DOHH2 (cell line): ENCODE measurements around the gene LILRA2.

ENCODE experiments used
- H3F3A ChIP-seq: fragments of 200-600 bp; sonication (generic), shearing (Covaris generic); 2 replicates; pipeline ENCODE4 v1.6.0; 2016; ENCODE audit warnings: antibody characterized with exemption, mild to moderate bottlenecking; ENCODE audit not compliant: control insufficient read depth, insufficient read depth
- H3K27ac ChIP-seq: fragments of 200-600 bp; sonication (generic); 2 replicates; pipeline ENCODE4 v1.5.1; 2014; ENCODE audit warnings: low read depth, mild to moderate bottlenecking, low read length, moderate library complexity
- H3K27me3 ChIP-seq: fragments of 200-600 bp; sonication (generic); 2 replicates; pipeline ENCODE4 v1.6.1; 2014; ENCODE audit warnings: mild to moderate bottlenecking, low read length, mixed read lengths; ENCODE audit not compliant: control insufficient read depth
- H3K36me3 ChIP-seq: fragments of 200-600 bp; sonication (generic); 2 replicates; pipeline ENCODE4 v1.6.1; 2014; ENCODE audit warnings: mild to moderate bottlenecking, low read length, moderate library complexity, mixed read lengths; ENCODE audit not compliant: control insufficient read depth
- H3K4me1 ChIP-seq: fragments of 200-600 bp; sonication (generic); 2 replicates; pipeline ENCODE4 v1.6.1; 2014; ENCODE audit warnings: mild to moderate bottlenecking, low read length, mixed read lengths; ENCODE audit not compliant: control insufficient read depth
- H3K4me2 ChIP-seq: fragments of 200-600 bp; sonication (generic); 2 replicates; pipeline ENCODE4 v1.6.0; 2014; ENCODE audit warnings: mild to moderate bottlenecking, low read length, moderate library complexity
- H3K4me3 ChIP-seq: fragments of 200-600 bp; sonication (generic); 2 replicates; pipeline ENCODE4 v1.5.1; 2014; ENCODE audit warnings: mild to moderate bottlenecking, low read length, mixed read lengths
- H3K79me2 ChIP-seq: fragments of 200-600 bp; sonication (generic); 2 replicates; pipeline ENCODE4 v1.6.1; 2014; ENCODE audit warnings: mild to moderate bottlenecking, low read length, mixed read lengths; ENCODE audit not compliant: control insufficient read depth
- H3K9me2 ChIP-seq: fragments of 200-600 bp; sonication (generic); replicated peaks from 2 replicates; pipeline ENCODE4 v1.6.1; 2014; ENCODE audit warnings: mild to moderate bottlenecking, low read length, mixed read lengths; ENCODE audit not compliant: control insufficient read depth
- H3K9me3 ChIP-seq: fragments of 200-600 bp; sonication (generic); 2 replicates; pipeline ENCODE4 v1.6.1; 2014; ENCODE audit warnings: antibody characterized with exemption, low read length, mixed read lengths; ENCODE audit not compliant: control insufficient read depth, insufficient read depth
- H4K20me1 ChIP-seq: fragments of 200-600 bp; sonication (generic); 2 replicates; pipeline ENCODE4 v1.6.0; 2014; ENCODE audit warnings: low read depth, mild to moderate bottlenecking, antibody characterized with exemption, low read length, moderate library complexity; ENCODE audit not compliant: control insufficient read depth, insufficient read depth
- EZH2phosphoT487 ChIP-seq: fragments of 200-600 bp; sonication (generic); IDR thresholded peaks from 2 replicates; pipeline ENCODE4 v1.6.1; 2017; ENCODE audit warnings: borderline replicate concordance, mild to moderate bottlenecking, antibody characterized with exemption, low read length, moderate library complexity, mixed read lengths
- TF ChIP-seq, protein P1 (sequence below): fragments of 200-600 bp; sonication (generic); IDR thresholded peaks from one replicate; pipeline ENCODE4 v1.5.1; 2014; ENCODE audit warnings: antibody characterized with exemption, mild to moderate bottlenecking, low read depth, low read length; ENCODE audit not compliant: poor library complexity, severe bottlenecking

The LILRA2 gene

DNA sequence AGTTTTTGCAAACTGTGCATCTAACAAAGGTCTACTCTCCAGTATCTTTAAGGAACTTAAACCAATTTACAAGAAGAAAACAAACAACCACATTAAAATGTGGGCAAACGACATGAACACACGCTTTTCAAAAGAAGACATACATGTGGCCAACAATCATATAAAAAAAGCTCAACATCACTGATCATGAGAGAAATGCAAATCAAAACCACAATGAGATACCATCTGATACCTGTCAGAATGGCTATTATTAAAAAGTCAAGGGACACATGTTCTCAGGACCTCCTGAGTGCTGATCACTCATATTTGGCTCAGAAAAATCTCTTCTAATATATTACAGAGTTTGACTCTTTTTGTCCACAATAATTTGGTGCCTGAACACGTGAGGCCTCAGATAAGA lies 42.5 kb downstream of the LILRA2 start:
- TF ChIP-seq EZH2phosphoT487 = no peak
- TF ChIP-seq, protein P1, sequence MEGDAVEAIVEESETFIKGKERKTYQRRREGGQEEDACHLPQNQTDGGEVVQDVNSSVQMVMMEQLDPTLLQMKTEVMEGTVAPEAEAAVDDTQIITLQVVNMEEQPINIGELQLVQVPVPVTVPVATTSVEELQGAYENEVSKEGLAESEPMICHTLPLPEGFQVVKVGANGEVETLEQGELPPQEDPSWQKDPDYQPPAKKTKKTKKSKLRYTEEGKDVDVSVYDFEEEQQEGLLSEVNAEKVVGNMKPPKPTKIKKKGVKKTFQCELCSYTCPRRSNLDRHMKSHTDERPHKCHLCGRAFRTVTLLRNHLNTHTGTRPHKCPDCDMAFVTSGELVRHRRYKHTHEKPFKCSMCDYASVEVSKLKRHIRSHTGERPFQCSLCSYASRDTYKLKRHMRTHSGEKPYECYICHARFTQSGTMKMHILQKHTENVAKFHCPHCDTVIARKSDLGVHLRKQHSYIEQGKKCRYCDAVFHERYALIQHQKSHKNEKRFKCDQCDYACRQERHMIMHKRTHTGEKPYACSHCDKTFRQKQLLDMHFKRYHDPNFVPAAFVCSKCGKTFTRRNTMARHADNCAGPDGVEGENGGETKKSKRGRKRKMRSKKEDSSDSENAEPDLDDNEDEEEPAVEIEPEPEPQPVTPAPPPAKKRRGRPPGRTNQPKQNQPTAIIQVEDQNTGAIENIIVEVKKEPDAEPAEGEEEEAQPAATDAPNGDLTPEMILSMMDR = no peak
- Histone ChIP-seq H3K4me2 (peak overlapping the region; percentile 88), H3F3A (peaks cover 31% of the 10 kb centered on the region), H3K27me3 (no peaks in the 10 kb centered on the region), H4K20me1 (no peaks in the 10 kb centered on the region), H3K36me3 (peaks cover 16% of the 10 kb centered on the region), H3K9me2 (no peaks in the 10 kb centered on the region), H3K79me2 (peaks cover 45% of the 10 kb centered on the region), H3K4me3 (peak overlapping the region; percentile 81), H3K4me1 (peaks cover 61% of the 10 kb centered on the region), H3K9me3 (peaks cover 15% of the 10 kb centered on the region; the same call in 1 of the 2 replicates), H3K27ac (peak overlapping the region; percentile 96)

DNA sequence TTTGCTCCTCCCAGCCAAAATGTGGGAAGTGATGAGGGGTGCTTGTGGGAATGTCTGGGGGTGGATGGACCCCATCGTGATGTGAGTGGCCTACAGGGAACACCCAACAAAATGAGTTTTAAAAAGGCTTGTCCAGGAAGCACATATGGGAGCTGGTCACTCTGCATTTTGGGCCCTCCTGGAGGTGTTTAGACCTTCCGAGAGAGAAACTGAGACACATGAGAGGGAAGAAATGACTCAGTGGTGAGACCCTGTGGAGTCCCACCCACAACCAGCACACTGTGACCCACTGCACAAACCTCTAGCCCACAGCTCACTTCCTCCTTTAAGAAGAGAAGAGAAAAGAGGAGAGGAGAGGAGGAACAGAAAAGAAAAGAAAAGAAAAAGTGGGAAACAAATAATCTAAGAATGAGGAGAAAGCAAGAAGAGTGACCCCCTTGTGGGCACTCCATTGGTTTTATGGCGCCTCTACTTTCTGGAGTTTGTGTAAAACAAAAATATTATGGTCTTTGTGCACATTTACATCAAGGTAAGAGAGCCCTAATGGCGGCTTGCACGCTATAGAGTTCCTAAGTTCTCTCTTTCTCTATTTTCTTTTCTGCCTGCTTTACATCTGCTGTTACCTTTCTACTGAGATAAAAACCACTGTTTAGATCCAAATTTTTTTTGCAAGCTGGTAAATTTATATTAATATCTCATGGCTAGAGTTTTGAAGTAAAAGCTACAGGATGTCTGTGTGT lies 43.4 kb downstream of the LILRA2 start:
- Histone ChIP-seq H4K20me1 (no peaks in the 10 kb centered on the region), H3F3A (peaks cover 38% of the 10 kb centered on the region), H3K27ac (peak overlapping the region; percentile 96), H3K9me3 (peaks cover 12% of the 10 kb centered on the region; the same call in 1 of the 2 replicates), H3K9me2 (no peaks in the 10 kb centered on the region), H3K27me3 (no peaks in the 10 kb centered on the region), H3K36me3 (peaks cover 22% of the 10 kb centered on the region), H3K4me1 (peaks cover 61% of the 10 kb centered on the region), H3K4me2 (peak overlapping the region; percentile 88), H3K4me3 (peak overlapping the region; percentile 81), H3K79me2 (peaks cover 54% of the 10 kb centered on the region)
- no peak for TF ChIP-seq EZH2phosphoT487
- TF ChIP-seq, protein P1 = no peak

DNA sequence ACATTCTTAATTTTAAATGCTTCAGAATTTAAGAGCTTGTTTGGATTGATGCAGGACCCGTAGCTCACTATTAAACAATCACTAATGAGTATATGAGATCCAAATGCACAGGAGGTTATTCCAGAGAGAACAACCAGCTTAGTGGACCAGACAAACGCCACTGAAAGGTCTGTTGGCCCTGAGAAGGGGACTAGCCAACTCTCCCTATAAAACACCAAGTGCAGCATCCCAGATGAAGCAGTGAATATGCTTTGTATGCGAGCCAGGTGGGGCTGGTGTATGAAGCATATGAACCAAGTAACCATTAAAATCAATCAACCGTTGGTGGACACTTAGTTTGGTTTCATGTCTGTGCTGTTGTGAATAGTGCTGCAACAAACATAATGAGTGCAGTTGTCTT lies 46.9 kb downstream of the LILRA2 start:
- Histone ChIP-seq H3K9me3 (peaks cover 3% of the 10 kb centered on the region; the same call in 1 of the 2 replicates), H3K9me2 (no peaks in the 10 kb centered on the region), H3K4me2 (peak overlapping the region; percentile 79), H3K27ac (peak overlapping the region; percentile 96), H3F3A (peaks cover 35% of the 10 kb centered on the region), H3K4me3 (peak overlapping the region; percentile 81), H3K36me3 (peaks cover 20% of the 10 kb centered on the region), H3K27me3 (no peaks in the 10 kb centered on the region), H4K20me1 (no peaks in the 10 kb centered on the region), H3K4me1 (peaks cover 63% of the 10 kb centered on the region), H3K79me2 (peaks cover 85% of the 10 kb centered on the region)
- no peak for TF ChIP-seq EZH2phosphoT487
- TF ChIP-seq, protein P1 = no peak
